Measurements from ENCODE around the gene PUDP.

Gene PUDP

GRCh38 chrX:7143941-7144525 is 3.9 kb downstream of the PUDP start:
- no peak for DNase-seq (ENCODE audit: low read depth, low spot score)
- H3K4me3 ChIP-seq (ENCODE audit: low read depth, low read length), result no peak overlapping the region
- TF ChIP-seq CTCF (IDR thresholded peaks at IDR 0.05; ENCODE audit: low read depth, low read length), result no peak
- in situ Hi-C loops (cut with HindIII; ENCODE audit: low sequenced_read_pairs), result no loop called here

GRCh38 chrX:7143076-7143475 is 4.9 kb downstream of the PUDP start:
- in situ Hi-C loops (cut with HindIII; ENCODE audit: low sequenced_read_pairs), result no loop called here
- H3K4me3 ChIP-seq (ENCODE audit: low read depth, low read length), result no peak overlapping the region
- no peak for TF ChIP-seq CTCF (IDR thresholded peaks at IDR 0.05; ENCODE audit: low read depth, low read length)
- no peak for DNase-seq (ENCODE audit: low read depth, low spot score)

- DNase-seq (ENCODE audit: low read depth, low spot score), result peak; percentile 87
- H3K4me3 ChIP-seq (ENCODE audit: low read depth, low read length), result no peak overlapping the region
- no peak for TF ChIP-seq CTCF (IDR thresholded peaks at IDR 0.05; ENCODE audit: low read depth, low read length)
- in situ Hi-C loops (cut with HindIII; ENCODE audit: low sequenced_read_pairs), result no loop called here
Observed at GRCh38 chrX:7139202-7140081, 8.5 kb downstream of the PUDP start.

GRCh38 chrX:7134981-7135380 is 13.0 kb downstream of the PUDP start:
- in situ Hi-C loops (cut with HindIII; ENCODE audit: low sequenced_read_pairs), result no loop called here
- no peak for DNase-seq (ENCODE audit: low read depth, low spot score)
- no peak for TF ChIP-seq CTCF (IDR thresholded peaks at IDR 0.05; ENCODE audit: low read depth, low read length)
- no peak overlapping the region for H3K4me3 ChIP-seq (ENCODE audit: low read depth, low read length)

- no peak for TF ChIP-seq CTCF (IDR thresholded peaks at IDR 0.05; ENCODE audit: low read depth, low read length)
- peak; percentile 21 for DNase-seq (ENCODE audit: low read depth, low spot score)
- in situ Hi-C loops (cut with HindIII; ENCODE audit: low sequenced_read_pairs), result no loop called here
- H3K4me3 ChIP-seq (ENCODE audit: low read depth, low read length), result no peak overlapping the region
Observed at GRCh38 chrX:7133050-7133440, 14.9 kb downstream of the PUDP start.

- peak; percentile 79 for DNase-seq (ENCODE audit: low read depth, low spot score)
- H3K4me3 ChIP-seq (ENCODE audit: low read depth, low read length), result no peak overlapping the region
- TF ChIP-seq CTCF (IDR thresholded peaks at IDR 0.05; ENCODE audit: low read depth, low read length), result peak; percentile 65
- in situ Hi-C loops (cut with HindIII; ENCODE audit: low sequenced_read_pairs), result no loop called here
Observed at GRCh38 chrX:7132335-7133049, 15.5 kb downstream of the PUDP start.
